ENCODE measurements around the gene MAEL.

Gene MAEL

GRCh38 chr1:166988974-166989515 is at the start of gene MAEL:
Gene MAEL (plus strand): TSS chr1:166989280. CDS start chr1:166989353, 73 bp downstream.
- DNase-seq (ENCODE audit: low read depth in 2 of 3, low spot score in 1 of 3), result no peak

- DNase-seq (ENCODE audit: low read depth in 2 of 3, low spot score in 1 of 3), result no peak
These were observed 49.2 kb upstream of the MAEL start for GRCh38 chr1:166939741-166940375.

DNA sequence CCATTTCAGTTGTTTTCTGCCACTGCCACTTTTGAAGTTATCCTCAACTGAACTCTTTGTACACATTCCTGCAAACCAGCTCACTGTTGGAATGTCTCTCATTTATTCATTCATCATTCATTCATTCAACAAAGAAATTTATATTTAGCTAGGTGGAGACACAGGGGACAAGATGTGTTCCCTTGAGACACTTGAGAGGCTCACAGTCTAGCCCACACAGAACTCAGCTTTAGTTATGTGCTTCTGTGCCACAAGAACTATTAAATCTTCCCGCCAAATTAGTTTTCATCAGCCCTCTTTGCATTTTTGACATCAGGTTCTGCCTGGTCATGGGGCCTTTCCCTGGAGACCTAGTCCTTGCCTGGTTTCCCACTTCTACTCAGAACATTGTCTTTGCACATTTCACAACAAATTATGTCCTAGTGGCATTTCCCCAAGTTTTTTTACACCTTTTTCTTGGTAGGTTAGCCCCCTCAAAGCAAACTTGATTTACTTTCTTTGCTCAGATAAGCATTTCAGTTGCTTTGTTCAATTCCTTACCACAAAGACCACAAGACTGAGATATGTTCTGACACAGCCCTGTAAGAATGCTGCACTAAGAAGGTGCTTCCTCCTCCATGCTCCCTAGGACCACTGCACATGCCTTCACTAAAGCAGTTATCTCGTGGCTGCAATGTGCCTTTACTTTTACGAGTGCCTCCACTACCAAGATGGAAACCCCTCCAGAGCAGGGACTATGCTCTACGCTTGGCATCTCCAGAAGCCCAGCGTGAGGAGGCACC is 44.7 kb upstream of the MAEL start:
- DNase-seq (ENCODE audit: low read depth in 2 of 3, low spot score in 1 of 3), result no peak

- no peak for DNase-seq (ENCODE audit: low read depth in 2 of 3, low spot score in 1 of 3)
These were observed 41.6 kb upstream of the MAEL start for GRCh38 chr1:166947398-166948043.

GRCh38 chr1:166948856-166949350 is 40.2 kb upstream of the MAEL start:
- DNase-seq (ENCODE audit: low read depth in 2 of 3, low spot score in 1 of 3), result no peak

DNA sequence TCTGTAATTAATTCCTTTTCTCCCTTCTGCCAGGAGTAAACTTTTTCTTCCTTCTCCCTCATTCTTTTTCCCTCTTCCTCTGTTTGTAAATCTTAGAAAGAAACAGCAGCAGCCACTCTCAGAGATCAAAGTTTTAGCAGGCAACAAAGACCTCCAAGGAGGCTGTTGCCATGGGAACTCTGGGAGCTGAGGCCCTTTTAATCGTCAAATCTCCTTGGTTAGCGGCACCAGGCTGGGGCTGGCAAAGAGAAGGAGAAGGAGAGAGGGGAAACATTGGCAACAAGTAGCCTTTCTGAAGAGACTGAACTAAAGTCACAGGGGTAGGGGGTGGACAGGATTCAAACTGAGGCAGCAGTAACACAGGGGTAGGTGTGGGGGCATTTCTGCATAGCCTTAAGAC is 38.9 kb upstream of the MAEL start:
- no peak for DNase-seq (ENCODE audit: low read depth in 2 of 3, low spot score in 1 of 3)

DNA sequence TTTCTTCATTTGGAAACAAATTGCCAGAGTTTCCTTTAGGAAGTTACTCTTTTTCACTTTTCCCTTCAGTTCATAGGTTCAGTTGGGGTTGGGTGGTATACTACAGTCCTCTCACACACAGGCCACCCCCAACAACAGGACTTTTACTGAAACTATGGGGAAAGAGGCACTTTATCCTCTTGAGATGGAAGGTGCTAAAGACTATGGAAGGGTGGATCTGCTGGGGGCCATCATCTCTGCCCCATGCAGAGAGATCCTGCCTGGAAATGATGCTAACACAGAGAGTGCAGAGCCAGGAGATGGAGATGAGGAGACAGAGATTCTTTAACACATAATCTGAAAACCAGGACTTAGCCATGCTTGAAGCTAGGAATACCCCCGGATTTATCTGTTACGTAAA is 38.0 kb upstream of the MAEL start:
- no peak for DNase-seq (ENCODE audit: low read depth in 2 of 3, low spot score in 1 of 3)

GRCh38 chr1:166952002-166952746 is 36.9 kb upstream of the MAEL start:
- no peak for DNase-seq (ENCODE audit: low read depth in 2 of 3, low spot score in 1 of 3)

GRCh38 chr1:166953491-166953890 is 35.6 kb upstream of the MAEL start:
- DNase-seq (ENCODE audit: low read depth in 2 of 3, low spot score in 1 of 3), result no peak

GRCh38 chr1:166956057-166956850 is 32.8 kb upstream of the MAEL start:
- no peak for DNase-seq (ENCODE audit: low read depth in 2 of 3, low spot score in 1 of 3)

- DNase-seq (ENCODE audit: low read depth in 2 of 3, low spot score in 1 of 3), result no peak
These were observed 32.2 kb upstream of the MAEL start for GRCh38 chr1:166956872-166957271.

GRCh38 chr1:166960858-166961474 is 28.1 kb upstream of the MAEL start:
- DNase-seq (ENCODE audit: low read depth in 2 of 3, low spot score in 1 of 3), result no peak

- no peak for DNase-seq (ENCODE audit: low read depth in 2 of 3, low spot score in 1 of 3)
These were observed 19.9 kb upstream of the MAEL start for GRCh38 chr1:166969074-166969677.

DNA sequence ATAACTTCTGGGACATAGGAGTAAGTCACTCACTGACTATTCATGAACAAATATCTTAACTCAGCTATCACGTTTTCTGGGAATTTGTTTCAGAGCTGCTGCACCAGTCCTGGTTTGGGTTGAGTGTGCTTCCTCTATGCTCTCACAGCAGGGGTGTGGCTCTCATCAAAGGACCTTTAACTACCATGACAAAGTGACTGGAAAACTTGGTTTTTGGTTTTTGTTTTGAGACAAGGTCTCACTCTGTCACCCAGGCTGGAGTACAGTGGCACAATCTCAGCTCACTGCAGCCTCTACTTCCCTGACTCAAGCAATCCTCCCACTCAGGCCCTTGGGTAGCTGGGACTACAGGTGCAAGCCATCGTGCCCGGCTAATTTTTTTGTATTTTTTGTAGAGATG is 17.8 kb upstream of the MAEL start:
- peak in 1 of 3 donors; percentile 7 for DNase-seq (ENCODE audit: low read depth in 2 of 3, low spot score in 1 of 3)

- DNase-seq (ENCODE audit: low read depth in 2 of 3, low spot score in 1 of 3), result no peak
These were observed 16.9 kb upstream of the MAEL start for GRCh38 chr1:166972193-166972592.

DNA sequence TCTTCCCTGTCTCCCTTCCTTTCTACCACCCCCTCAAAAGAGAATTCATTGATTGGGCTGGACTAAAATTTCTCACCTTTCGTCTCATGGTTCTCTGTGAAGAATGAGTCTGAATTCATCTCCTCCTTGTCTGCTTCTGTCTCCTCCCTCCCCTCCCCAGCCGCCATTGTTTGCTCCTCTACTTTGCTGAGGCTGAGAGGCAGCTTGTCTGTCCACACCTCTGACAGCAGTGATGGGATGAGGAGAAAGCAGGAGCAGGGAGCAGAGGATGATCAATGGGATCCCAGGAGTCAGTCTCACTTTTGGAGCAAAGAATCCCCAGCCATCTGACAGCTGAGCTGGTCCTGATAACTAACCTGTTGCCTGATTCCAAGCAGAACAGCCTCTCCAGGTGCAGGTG is 16.3 kb upstream of the MAEL start:
- no peak for DNase-seq (ENCODE audit: low read depth in 2 of 3, low spot score in 1 of 3)

GRCh38 chr1:166974647-166975345 is 14.3 kb upstream of the MAEL start:
- DNase-seq (ENCODE audit: low read depth in 2 of 3, low spot score in 1 of 3), result peak in 2 of 3 donors; percentile 32 to 41

DNA sequence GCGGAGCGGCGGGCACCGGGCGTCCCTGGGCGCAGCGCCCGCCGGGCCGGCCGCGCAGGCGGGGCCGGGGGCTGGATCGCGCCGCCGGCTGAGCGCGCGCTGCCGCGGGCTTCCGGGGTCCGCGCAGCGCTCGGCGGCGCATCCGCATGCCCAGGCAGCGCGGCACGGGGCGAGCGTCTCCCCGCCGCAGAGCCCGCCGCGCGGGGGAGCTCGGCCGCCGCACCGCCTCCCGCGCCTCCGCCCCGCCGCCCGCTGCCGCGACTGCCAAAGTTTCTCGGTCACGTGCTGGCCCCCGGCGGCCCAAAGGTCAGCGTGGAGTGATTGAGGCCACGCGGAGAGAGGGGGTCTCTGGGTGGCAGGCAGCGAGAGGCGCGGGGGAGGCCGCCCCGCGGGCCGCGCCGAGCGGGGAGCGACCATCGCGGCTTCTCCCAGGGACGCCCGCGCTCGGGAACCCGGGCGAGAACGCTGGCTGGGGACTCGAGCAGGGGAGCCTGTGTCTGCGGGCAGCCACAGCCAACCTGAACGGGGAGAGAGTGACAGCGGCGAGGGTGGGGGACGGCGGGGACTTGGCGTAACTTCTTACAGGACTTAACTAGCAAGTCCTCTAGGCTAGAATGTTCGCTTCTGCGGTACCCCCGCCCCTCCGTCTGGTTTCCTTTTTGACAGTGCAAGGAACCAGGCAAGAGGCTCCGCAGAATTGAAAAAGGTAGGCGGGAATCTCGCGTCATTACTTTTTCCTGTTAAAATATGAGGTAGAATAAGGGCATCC is 13.5 kb upstream of the MAEL start, which contains the start of gene ILDR2:
Gene ILDR2, minus strand, starts transcription at position 180 of the 769 bp plus-strand sequence. CDS start 272 bp downstream, outside the sequence.
- peak; percentile 57 to 68 (median 62) for DNase-seq (ENCODE audit: low read depth in 2 of 3, low spot score in 1 of 3)

Data from stimulated activated CD4-positive, alpha-beta T cell treated with anti-CD3 and anti-CD28 coated beads, Interleukin-12 subunit alpha, Interleukin-12 subunit beta, amount 100 ng/mL, for 48 hours (primary cell).